ENCODE results near the gene KLHL26. TPM values are rescaled to one million over a fixed set of nuclear protein-coding genes. Genes with fewer than 3 reads are reported as not detected.

The KLHL26 gene
- total RNA-seq, 1 experiment from 2014 or later: 5.9 TPM

DNA sequence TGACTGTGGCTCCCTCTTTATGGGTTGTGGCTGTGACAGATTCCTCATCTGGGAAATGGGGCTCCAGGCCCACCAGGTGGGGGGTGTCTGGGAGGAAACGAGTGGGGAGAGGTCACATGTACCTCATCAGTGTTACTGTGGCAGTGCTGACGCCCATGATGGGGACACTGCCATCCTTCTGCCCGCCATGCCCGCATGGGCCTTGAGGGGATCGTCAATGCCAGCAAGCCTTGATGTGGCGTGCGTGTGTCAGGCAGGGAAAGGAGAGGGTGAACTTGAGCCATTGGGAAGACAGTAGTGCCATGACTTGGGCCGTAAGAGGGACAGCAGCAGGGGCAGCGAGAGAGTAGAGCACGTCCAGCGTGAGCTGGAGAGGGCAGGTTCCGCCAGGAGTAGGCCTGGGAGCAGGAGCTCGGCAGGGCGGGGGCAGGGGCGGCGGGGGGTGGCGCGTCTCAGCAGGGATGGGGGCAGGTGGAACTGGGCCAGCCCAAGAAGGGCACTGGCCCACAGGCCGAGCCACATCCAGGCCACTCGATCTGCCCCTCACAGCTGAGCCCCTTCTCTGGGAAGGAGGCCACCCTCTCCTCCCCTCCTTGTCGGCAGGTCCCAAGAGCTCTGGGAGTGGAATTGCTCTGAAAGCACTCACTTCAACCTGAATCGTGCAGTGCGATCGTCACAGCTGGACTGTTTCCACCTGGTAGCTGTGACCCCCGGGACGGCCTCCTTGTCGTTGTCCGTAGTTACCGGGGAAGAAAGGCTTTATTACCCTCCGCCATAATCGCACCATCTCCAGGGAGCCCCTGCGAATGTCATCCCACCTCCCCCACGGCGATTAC, 9.9 kb downstream of the KLHL26 start:
- no peak for DNase-seq (ENCODE audit: low spot score)

DNA sequence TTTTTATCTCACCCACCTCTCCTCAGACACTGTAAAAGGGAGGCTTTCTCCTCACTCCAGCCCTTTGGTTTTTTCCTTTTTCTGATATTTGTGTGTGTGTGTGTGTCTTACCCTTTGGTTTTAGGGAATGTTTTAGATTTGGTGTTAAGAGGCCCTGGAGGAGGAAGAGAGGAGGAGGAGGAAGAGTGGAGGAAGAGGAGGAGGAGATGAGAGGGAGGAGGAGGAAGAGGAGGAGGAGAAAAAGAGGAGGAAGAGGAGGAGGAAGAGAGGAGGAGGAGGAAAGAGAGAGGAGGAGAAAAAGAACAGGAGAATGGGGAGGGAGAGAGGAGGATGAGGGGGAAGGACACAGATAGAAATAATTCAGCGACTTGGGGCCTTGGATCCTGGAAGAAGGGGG, 10.5 kb downstream of the KLHL26 start:
- DNase-seq (ENCODE audit: low spot score): no peak

DNA sequence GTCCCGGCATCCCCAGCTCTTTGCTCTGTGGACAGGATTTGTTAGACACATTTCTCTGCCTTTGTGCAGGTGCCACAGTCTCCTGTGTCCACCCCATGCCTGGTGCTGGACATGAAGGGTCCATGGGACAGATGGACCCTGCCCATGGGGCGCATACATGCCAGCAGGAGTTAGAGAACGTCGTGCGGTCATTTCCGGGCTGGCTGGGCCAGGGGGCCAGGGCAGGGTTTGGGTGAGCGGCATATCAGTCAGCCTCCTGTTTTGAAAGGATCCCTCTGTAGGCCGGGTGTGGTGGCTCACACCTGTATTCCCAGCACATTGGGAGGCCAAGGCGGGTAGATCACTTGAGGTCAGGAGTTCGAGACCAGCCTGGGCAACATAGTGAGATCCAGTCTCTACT, 11.0 kb downstream of the KLHL26 start:
- no peak for DNase-seq (ENCODE audit: low spot score)

DNA sequence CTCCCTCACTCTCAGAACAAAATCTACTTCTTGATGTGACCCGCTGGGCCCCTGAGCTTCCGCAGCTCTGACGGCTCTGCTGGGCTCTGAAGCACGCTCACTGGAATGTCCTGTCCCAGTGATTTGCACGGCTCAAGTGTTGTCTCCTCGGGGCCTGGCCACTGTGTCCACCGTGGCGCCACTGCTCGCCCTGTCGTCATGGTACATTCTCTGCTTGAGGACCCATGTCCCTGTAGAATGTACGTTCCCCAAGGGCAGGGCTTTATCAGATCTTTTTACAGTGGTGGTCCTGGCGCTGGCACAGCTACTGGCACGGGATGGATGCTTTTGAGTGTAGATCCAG, 12.1 kb downstream of the KLHL26 start:
- DNase-seq (ENCODE audit: low spot score): no peak

- no peak for DNase-seq (ENCODE audit: low spot score)
Measured at GRCh38 chr19:18649371-18650020, 12.7 kb downstream of the KLHL26 start.

DNA sequence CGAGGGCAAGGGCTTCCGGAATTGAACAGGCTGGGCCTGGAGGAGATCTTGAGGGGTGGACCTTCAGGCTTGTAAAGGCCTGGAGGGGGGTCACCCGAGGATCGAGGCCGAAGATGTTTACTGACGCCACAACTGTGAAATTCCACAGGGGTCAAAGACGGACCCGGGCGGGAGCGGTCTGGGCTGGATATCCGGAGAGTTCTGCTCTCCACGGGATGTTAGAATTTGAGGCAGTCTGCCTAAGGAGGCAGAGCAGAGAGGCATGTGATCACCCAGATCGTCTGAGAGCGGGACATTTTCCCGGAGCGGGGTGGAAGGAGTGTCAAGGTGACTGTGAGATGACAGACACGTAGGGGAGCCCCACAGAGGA, 13.2 kb downstream of the KLHL26 start:
- no peak for DNase-seq (ENCODE audit: low spot score)

- DNase-seq (ENCODE audit: low spot score): no peak
Measured at GRCh38 chr19:18650468-18651041, 13.7 kb downstream of the KLHL26 start.

- no peak for DNase-seq (ENCODE audit: low spot score)
Measured at GRCh38 chr19:18651300-18651699, 14.5 kb downstream of the KLHL26 start.

DNA sequence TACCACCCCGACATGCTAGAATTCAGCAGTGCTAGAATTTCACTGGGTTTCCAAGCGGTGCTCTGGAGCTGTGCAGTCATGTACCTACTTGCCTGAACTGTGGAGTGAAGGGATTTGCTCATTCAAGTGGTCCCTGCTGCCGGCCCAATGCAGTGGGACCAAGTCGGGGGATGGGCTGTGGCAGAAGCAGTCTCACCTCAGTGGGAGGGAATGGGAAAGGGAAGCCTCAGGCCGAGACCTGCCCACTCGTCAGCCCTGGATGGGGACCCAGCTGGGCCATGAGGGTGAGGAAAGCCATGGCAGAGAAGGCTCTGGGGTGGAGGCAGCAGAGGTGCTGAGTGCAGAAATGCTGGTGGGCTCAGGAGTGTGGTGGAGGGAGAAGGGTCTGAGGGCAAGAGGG, 14.9 kb downstream of the KLHL26 start:
- DNase-seq (ENCODE audit: low spot score): no peak

- DNase-seq (ENCODE audit: low spot score): no peak
Measured at GRCh38 chr19:18653853-18654252, 17.0 kb downstream of the KLHL26 start.

- no peak for DNase-seq (ENCODE audit: low spot score)
Measured at GRCh38 chr19:18654469-18654868, 17.6 kb downstream of the KLHL26 start.

DNA sequence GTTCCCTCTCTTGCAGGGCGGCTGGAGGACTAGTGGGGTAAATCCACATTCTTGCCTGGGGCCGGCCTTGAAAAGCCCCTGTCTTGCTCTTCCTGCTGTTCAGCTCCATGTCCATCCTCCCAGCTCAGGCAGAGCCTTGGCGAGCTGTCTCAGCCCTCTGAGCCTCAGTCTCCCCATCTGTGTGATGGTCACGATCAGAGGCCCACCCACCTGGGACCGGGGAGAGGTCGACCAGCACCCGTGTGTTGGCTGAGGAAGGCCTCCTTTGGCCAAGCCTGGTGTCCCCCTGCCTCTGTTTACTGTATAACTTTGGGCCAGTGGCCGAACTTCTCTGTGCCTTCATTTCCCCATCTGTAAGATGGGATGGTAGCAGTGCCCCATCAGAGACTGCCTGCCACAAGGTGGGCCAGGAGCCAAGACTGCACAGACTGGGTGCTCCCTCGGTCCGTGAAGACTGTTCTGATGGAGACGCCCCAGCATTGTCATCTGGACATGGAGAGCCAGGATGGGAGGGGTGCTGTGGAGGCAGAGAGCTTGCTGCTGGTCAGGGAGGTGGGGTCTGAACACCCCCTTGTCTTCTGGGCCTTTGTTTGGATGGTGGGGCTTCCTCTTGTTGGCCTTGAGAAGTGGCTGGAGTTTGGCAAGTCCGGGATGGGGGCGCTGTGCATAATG, 18.5 kb downstream of the KLHL26 start:
- DNase-seq (ENCODE audit: low spot score): no peak

DNA sequence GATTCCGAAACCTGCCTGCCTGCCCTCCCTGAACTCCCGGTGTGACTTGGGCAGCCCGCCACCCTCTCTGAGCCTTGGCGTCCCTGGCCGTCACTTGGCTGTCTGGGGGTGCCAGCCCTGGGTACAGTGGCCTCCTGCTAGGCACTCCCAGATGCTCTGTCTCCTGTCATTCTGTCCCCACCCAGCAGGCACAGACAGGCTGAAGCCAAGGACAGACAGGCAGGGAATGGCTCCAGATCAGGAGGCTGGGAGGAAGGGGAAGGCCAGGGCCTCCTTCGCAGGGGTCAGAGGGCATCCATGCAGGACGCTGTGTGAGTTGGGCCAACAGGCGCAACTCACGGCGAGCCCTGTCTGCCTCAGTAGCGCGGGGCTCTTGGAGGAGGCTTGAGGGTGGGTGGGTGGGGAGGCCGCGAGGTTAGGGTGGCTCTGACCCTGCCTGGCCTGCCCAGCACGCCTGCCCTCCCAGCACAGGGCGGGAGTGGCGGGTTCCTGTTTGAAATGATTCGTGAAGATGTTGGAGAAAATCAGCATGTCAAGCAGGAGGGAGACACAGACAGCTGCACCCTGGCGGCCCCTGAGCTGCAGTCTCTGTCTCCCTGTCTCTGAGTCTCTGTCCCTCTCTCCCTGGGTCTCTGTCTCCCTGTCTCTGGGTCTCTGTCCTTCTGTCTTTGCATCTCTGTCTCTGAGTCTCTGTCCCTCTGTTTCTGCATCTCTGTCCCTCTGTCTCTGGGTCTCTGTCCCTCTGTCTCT, 19.7 kb downstream of the KLHL26 start:
- no peak for DNase-seq (ENCODE audit: low spot score)

DNA sequence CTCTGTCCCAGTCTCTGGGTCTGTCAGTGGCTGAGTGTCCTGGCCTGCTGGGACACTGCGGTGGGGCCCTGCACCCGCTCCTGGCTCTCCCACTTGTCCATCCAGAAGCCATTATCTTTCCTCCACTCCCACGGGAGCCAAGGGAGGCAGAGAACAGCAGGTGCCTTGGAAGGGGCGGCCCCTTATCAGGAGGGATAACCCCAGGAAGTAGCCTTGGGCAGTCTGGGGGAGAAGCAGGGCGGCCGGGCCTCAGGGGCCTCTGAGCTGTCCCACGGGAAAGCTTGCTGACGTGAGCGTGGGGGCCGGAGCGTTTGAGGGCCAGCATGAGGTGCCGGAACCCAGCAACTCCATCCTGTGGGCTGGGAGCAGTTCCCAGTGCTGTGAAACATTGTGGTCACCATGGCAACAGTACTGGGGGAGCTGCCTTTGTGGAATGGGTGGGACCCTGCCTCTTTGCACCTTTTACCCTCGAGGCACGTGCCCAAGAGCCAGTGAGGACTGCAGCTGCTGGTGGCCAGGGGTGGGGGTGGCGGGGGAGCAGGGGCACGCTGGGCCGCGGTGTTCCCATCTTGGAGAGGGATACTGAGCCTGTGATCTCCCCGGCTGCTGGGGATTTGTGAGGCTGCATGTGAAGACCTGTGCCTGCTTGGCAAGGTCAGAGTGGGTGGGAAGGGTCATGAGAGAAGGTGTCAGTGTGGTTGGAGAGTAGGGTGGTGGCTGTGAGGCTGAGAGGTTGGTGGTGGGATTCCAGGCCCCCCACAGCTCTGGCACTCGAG, 20.9 kb downstream of the KLHL26 start:
- no peak for DNase-seq (ENCODE audit: low spot score)

GRCh38 chr19:18658366-18658855, 21.6 kb downstream of the KLHL26 start:
- no peak for DNase-seq (ENCODE audit: low spot score)

GRCh38 chr19:18659281-18660050, 22.6 kb downstream of the KLHL26 start:
- no peak for DNase-seq (ENCODE audit: low spot score)

- no peak for DNase-seq (ENCODE audit: low spot score)
Measured at GRCh38 chr19:18660051-18660910, 23.5 kb downstream of the KLHL26 start.

DNA sequence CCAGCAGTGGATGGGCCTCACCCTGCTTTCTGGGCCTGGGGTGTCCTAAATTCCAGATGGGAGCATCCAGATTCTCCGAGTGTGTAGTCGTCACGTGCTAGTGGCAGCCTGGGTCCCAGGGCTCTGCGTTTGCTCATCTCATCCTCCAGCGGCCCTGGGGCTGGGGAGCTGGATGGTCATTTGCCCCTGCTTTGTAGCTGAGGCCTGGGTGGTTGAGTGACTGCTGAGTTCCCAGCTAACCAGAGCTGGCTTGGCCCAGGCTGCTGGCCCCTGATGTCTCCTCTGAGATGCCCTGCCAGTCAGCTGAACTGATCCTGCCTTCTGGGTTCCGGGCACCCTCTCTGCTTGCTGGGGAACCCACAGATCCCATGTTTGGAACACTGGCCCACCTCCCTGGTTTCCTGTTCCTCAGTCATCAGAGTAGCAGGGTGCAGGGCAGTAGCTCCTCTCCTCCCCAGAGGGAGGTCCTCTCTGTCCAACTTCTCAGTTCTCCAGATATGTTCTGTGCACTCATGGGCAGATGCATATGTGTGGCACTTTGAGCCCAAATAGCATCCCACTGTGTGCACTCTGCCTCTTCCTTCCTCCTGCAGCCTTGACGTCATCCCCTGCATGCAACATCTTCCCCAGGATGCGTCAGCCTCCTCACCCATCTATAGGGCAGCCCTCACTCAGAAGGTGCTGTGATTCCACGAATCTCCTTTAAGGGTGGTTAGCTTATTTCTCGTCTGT, 24.3 kb downstream of the KLHL26 start:
- no peak for DNase-seq (ENCODE audit: low spot score)
